Mucosa of descending colon (tissue), 3 donors: ENCODE measurements around the gene CDX1. TPM values are rescaled to one million over a fixed set of nuclear protein-coding genes. Genes with fewer than 3 reads are reported as not detected.

Source experiments
- ATAC-seq: fragments of 200-7000 bp; cut with Tn5 transposase; one replicate; pipeline ENCODE4 v1.9.1; 2020; ENCODE audit warnings: mild to moderate bottlenecking, moderate library complexity
- DNase-seq, 3 donors: peaks; one replicate each; pipeline ENCODE4 v3.0.0-alpha.2; 2020
- H3K36me3 ChIP-seq: fragments of 200-600 bp; one replicate; pipeline ENCODE4 v1.8.0; 2021; ENCODE audit warnings: low read depth, mild to moderate bottlenecking
- H3K4me1 ChIP-seq: fragments of 200-600 bp; one replicate; pipeline ENCODE4 v1.8.0; 2021; ENCODE audit warnings: low read depth, mild to moderate bottlenecking
- H3K4me3 ChIP-seq: fragments of 200-600 bp; one replicate; pipeline ENCODE4 v1.8.0; 2021; ENCODE audit warnings: mild to moderate bottlenecking
- H3K9me3 ChIP-seq: fragments of 200-600 bp; one replicate; pipeline ENCODE4 v1.8.0; 2021; ENCODE audit warnings: mild to moderate bottlenecking
- CTCF ChIP-seq: fragments of 200-600 bp; IDR thresholded peaks from one replicate; pipeline ENCODE4 v1.8.0; 2022; ENCODE audit warnings: antibody characterized with exemption, mild to moderate bottlenecking
- intact Hi-C, 2 donors: fragments of 100-400 bp; cut with DNase I in 1 of 2; cut with micrococcal nuclease in 1 of 2; formaldehyde crosslinking; loops; one replicate each; pipeline versions ENCODE4 v1.11.0 to v1.11.1; 2022; cut with DNase I, micrococcal nuclease
- total RNA-seq, 3 donors: library from RNA; stranded (reverse); fragmentation: NEBNext Ultra II Directional in 2 of 3; extraction: Animal tissue kit (Norgen Biotek cat#: 25700) in 2 of 3; gene quantifications; one replicate each; pipeline versions ENCODE4 v1.2.1 to v1.2.4, GENCODE V29; 2021 to 2023
- donor health status: DM: no; HTN: no; CAD: no; lungs with moderate emphysema.
- donor health status: DM: no; HTN: no; CAD: no.
- donor health status: DM: no; HTN: yes; CAD: no.

CDX1 gene
- total RNA-seq, 3 donors from 2014 or later: 140 to 306 (median 302) TPM

GRCh38 chr5:150159031-150159430 is 7.5 kb upstream of the CDX1 start:
- no peak for TF ChIP-seq CTCF
- Histone ChIP-seq H3K9me3 (no peaks in the 10 kb centered on the region), H3K4me3 (no peak overlapping the region), H3K36me3 (no peaks in the 10 kb centered on the region), H3K4me1 (peaks cover 30% of the 10 kb centered on the region)
- DNase-seq (no peak), ATAC-seq (no peak)
- intact Hi-C loops: no loop called here

DNA sequence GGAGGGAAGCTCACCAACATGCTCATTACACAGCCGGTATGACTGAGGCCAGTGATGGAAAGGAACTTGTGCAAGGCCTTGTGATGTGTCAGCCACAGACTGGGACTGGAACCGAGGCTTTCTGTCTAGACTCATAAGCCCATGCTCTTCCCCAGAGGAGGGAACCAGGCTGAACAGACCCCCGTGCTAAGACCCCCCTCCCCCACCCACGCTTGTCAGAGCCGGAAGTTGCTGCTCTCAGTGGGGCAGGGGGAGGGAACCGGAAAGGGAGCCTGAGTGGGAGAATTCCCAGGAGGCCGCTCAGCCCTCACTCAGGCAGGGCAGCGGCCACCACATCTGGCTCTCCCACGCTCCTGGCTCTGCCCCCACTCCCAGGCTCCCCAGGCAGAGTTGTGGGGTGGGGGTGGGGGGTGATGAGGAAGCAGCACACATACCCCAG is 6.8 kb upstream of the CDX1 start:
- H3K36me3 ChIP-seq: no peaks in the 10 kb centered on the region
- TF ChIP-seq CTCF: no peak
- H3K4me3 ChIP-seq: no peak overlapping the region
- intact Hi-C loops: loop anchor here in 1 of 2 donors (2.0 kb wide), 1 partner anchor 59 kb away; no protein-coding TSS in a partner anchor
- DNase-seq: peak in 1 of 3 donors; percentile 25
- no peaks in the 10 kb centered on the region for H3K9me3 ChIP-seq
- no peak for ATAC-seq
- H3K4me1 ChIP-seq: peaks cover 37% of the 10 kb centered on the region

DNA sequence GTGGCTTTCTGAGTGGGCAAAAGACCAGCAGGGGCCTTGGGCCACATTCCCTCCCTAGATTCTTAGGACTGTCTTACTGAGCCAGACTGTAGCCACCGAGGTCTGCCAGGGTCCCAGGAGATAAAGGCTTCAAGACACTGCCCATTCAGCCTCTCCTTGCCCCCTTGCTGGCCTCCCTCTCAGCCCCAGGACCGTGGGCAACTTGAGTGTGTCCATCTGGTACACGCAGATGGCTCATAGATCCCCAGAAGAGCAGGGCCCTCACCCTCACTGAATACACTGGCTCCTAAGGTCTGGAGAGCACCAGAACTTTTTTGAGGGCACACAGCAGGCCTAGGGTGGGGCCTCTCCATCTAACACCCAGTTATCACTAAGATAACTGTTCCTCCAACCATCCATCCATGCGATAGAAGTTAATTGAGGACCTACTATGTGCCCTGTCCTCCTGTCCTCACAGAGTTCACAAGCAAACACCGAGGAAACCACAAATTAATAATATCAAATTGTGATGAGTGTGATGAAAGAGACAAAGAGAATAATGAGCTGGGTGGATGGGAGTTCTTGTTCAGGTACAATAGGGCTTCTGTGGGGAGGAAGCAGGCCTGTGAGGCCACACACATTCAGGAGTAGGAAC is 6.0 kb upstream of the CDX1 start:
- Histone ChIP-seq H3K36me3 (no peaks in the 10 kb centered on the region), H3K4me3 (no peak overlapping the region), H3K4me1 (peaks cover 43% of the 10 kb centered on the region), H3K9me3 (no peaks in the 10 kb centered on the region)
- intact Hi-C loops: loop anchor here in 1 of 2 donors (2.0 kb wide), 1 partner anchor 58 kb away; no protein-coding TSS in a partner anchor
- no peak for TF ChIP-seq CTCF
- DNase-seq (no peak), ATAC-seq (no peak)

DNA sequence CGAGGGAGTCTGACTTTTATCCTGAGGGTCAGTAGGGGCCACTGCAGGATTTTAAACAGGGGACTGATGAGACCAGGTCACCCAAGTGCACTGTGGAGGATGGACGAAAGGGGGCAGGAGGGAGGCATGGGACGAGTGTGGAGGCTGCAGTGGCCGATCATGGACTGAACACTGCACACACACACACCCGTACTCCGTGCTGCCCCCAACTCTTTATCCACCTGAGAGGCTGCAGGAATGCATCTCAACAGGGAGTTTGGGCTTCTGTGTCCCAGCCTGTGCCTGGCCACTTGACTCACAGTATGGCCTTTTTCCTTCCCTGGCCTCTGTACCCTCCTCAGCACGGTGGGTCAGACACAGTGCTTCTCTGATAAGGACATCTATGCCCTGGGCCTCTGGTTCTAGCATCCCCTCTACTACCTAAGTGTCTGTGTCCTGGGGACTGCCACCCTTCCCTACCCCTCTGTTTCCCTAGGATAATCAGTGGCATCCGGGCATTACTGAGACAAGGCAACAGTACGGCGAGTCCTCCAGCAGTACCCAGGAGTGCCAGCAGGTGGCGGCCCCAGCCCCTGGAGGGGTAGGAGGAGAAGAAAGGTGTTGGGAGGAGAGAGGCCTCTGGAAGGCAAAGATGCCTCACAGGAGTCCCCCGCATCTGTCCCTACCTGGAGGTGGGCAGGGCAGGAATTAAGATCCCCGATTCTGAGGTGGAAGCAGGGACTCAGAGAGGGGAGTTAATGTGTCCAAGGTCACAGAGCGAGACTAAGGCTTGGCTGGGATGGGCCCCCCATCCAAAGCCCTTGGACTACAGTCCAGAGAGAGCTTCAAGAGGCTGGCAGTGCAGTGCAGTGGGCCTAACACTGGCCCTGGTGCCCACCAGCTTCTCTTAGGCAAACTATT is 5.1 kb upstream of the CDX1 start:
- ATAC-seq (peak; percentile 81), DNase-seq (peak; percentile 90 to 98 (median 97))
- Histone ChIP-seq H3K4me1 (peaks cover 43% of the 10 kb centered on the region), H3K4me3 (no peak overlapping the region), H3K36me3 (no peaks in the 10 kb centered on the region), H3K9me3 (no peaks in the 10 kb centered on the region)
- intact Hi-C loops: loop anchor here in 1 of 2 donors (2.0 kb wide), 1 partner anchor 57 kb away; no protein-coding TSS in a partner anchor
- peak; percentile 90 for TF ChIP-seq CTCF

DNA sequence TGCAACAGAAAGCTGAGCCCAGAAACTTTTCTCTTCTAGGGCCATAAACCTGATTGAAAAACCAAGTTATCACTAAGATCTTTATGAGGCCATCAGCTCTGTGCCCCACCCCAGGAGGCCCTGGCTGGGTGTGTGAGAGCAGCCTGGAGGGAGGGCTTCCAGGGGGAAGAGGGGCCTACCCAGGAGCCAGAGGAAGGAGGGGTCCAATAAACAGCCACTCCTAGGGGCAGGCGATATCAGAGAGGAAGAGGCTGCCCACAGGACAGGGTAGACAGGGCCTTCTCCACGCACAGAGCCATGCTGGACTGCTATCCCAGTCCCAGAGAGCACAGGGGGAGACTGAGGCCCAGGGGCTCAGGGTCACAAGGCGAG is 4.5 kb upstream of the CDX1 start:
- ATAC-seq: peak; percentile 78

More for the DNA sequence above, 4.5 kb upstream of the CDX1 start:
- peaks cover 43% of the 10 kb centered on the region for H3K4me1 ChIP-seq
- no peak for TF ChIP-seq CTCF
- no peaks in the 10 kb centered on the region for H3K36me3 ChIP-seq
- peak; percentile 89 to 90 (median 90) for DNase-seq
- intact Hi-C loops: no loop called here
- no peaks in the 10 kb centered on the region for H3K9me3 ChIP-seq
- H3K4me3 ChIP-seq: no peak overlapping the region
